AG09319 (cell line): ENCODE results near the gene CTIF.

Source experiments
- DNase-seq: peaks from one replicate; pipeline ENCODE4 v3.0.0-alpha.2; 2010; ENCODE audit warnings: low read depth; ENCODE audit errors: extremely low read depth
- CTCF ChIP-seq: IDR thresholded peaks from 2 replicates; pipeline ENCODE4 v1.5.1; 2011; ENCODE audit warnings: low read depth, mild to moderate bottlenecking, inconsistent platforms, low read length, moderate library complexity

CTIF gene

GRCh38 chr18:48887905-48888772, 349.3 kb downstream of the CTIF start:
- no peak for TF ChIP-seq CTCF

GRCh38 chr18:48888773-48889080, 349.9 kb downstream of the CTIF start:
- TF ChIP-seq CTCF = no peak
- DNase-seq = no peak

More at GRCh38 chr18:48887905-48888772, 349.3 kb downstream of the CTIF start:
- DNase-seq = no peak

- DNase-seq = no peak
- no peak for TF ChIP-seq CTCF
Observed at GRCh38 chr18:48889115-48889941, 350.5 kb downstream of the CTIF start.

GRCh38 chr18:48889981-48890762, 351.3 kb downstream of the CTIF start:
- TF ChIP-seq CTCF = no peak
- no peak for DNase-seq

- no peak for DNase-seq
- TF ChIP-seq CTCF = no peak
Observed at GRCh38 chr18:48891721-48892120, 352.9 kb downstream of the CTIF start.

- DNase-seq = no peak
- TF ChIP-seq CTCF = no peak
Observed at GRCh38 chr18:48892146-48892855, 353.5 kb downstream of the CTIF start.
